ENCODE results near the gene HORMAD2.
A peak's percentile ranks its signal among the peaks of the same experiment; 100 is the strongest.

- TF ChIP-seq CTCF (IDR thresholded peaks at IDR 0.05; ENCODE audit: borderline replicate concordance, extremely low read depth, low read length, poor library complexity, severe bottlenecking) (peak; percentile 77), EZH2 (IDR thresholded peaks at IDR 0.05; ENCODE audit: borderline replicate concordance, low read depth, low read length, severe bottlenecking) (no peak)
Observed at GRCh38 chr22:30047364-30047738, 32.9 kb upstream of the HORMAD2 start.

Measured in DND-41 (cell line).